Measurements from ENCODE around the gene TCEA2.
A peak's percentile ranks its signal among the peaks of the same experiment; 100 is the strongest.

The TCEA2 gene

GRCh38 chr20:64109831-64110391 is 46.9 kb downstream of the TCEA2 start:
- Mint-ChIP-seq H3K27ac (no peak overlapping the region), H3K4me3 (no peak overlapping the region), H3K9me3 (no peaks in the 10 kb centered on the region), H3K27me3 (ENCODE audit: low read depth, poor library complexity) (peaks cover 9% of the 10 kb centered on the region), H3K4me1 (peaks cover 43% of the 10 kb centered on the region), H3K36me3 (ENCODE audit: low read depth) (no peaks in the 10 kb centered on the region)
- no peak for TF ChIP-seq CTCF (IDR thresholded peaks at IDR 0.05)
- DNase-seq = no peak

- H3K9me3 Mint-ChIP-seq = no peaks in the 10 kb centered on the region
- no peak overlapping the region for H3K4me3 Mint-ChIP-seq
- H3K27me3 Mint-ChIP-seq (ENCODE audit: low read depth, poor library complexity) = peaks cover 9% of the 10 kb centered on the region
- H3K27ac Mint-ChIP-seq = no peak overlapping the region
- DNase-seq = no peak
- H3K36me3 Mint-ChIP-seq (ENCODE audit: low read depth) = no peaks in the 10 kb centered on the region
- no peak for TF ChIP-seq CTCF (IDR thresholded peaks at IDR 0.05)
- H3K4me1 Mint-ChIP-seq = peaks cover 43% of the 10 kb centered on the region
Measured at GRCh38 chr20:64110411-64111068, 47.5 kb downstream of the TCEA2 start.

- Mint-ChIP-seq H3K4me1 (peaks cover 35% of the 10 kb centered on the region), H3K36me3 (ENCODE audit: low read depth) (no peaks in the 10 kb centered on the region), H3K4me3 (no peak overlapping the region), H3K27me3 (ENCODE audit: low read depth, poor library complexity) (peaks cover 6% of the 10 kb centered on the region), H3K27ac (peak overlapping the region; percentile 66), H3K9me3 (no peaks in the 10 kb centered on the region)
- no peak for DNase-seq
- no peak for TF ChIP-seq CTCF (IDR thresholded peaks at IDR 0.05)
Measured at GRCh38 chr20:64111841-64112641, 49.0 kb downstream of the TCEA2 start.

- no peak for DNase-seq
- H3K36me3 Mint-ChIP-seq (ENCODE audit: low read depth) = no peaks in the 10 kb centered on the region
- H3K27me3 Mint-ChIP-seq (ENCODE audit: low read depth, poor library complexity) = peaks cover 6% of the 10 kb centered on the region
- TF ChIP-seq CTCF (IDR thresholded peaks at IDR 0.05) = no peak
- H3K27ac Mint-ChIP-seq = no peak overlapping the region
- H3K9me3 Mint-ChIP-seq = no peaks in the 10 kb centered on the region
- peaks cover 27% of the 10 kb centered on the region for H3K4me1 Mint-ChIP-seq
- H3K4me3 Mint-ChIP-seq = no peak overlapping the region
Measured at GRCh38 chr20:64112691-64113443, 49.9 kb downstream of the TCEA2 start.

GRCh38 chr20:64113444-64113775 is 50.4 kb downstream of the TCEA2 start:
- Mint-ChIP-seq H3K36me3 (ENCODE audit: low read depth) (no peaks in the 10 kb centered on the region), H3K27ac (no peak overlapping the region), H3K9me3 (no peaks in the 10 kb centered on the region), H3K4me3 (no peak overlapping the region), H3K4me1 (peaks cover 21% of the 10 kb centered on the region), H3K27me3 (ENCODE audit: low read depth, poor library complexity) (peaks cover 6% of the 10 kb centered on the region)
- no peak for DNase-seq
- TF ChIP-seq CTCF (IDR thresholded peaks at IDR 0.05) = no peak

Data from nephron progenitor cell (in vitro differentiated cells).